ENCODE results near the gene MAPK14.

Gene MAPK14

GRCh38 chr6:36136034-36136433 is 108.4 kb downstream of the MAPK14 start:
- no peak for DNase-seq (ENCODE audit: low read depth in 2 of 2)

GRCh38 chr6:36136551-36136950 is 108.9 kb downstream of the MAPK14 start:
- DNase-seq (ENCODE audit: low read depth in 2 of 2), result no peak

DNA sequence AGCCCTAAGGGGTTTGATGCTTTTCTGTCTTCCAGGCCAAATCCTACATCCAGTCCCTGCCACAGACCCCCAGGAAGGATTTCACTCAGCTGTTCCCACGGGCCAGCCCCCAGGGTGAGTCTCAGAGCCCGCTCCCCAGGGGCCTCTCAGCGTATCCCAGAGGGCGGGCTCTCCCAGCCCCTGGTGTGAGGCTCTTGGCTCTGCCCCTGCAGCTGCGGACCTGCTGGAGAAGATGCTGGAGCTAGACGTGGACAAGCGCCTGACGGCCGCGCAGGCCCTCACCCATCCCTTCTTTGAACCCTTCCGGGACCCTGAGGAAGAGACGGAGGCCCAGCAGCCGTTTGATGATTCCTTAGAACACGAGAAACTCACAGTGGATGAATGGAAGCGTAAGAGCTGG is 111.1 kb downstream of the MAPK14 start:
- no peak for DNase-seq (ENCODE audit: low read depth in 2 of 2)

GRCh38 chr6:36139431-36139830 is 111.8 kb downstream of the MAPK14 start:
- DNase-seq (ENCODE audit: low read depth in 2 of 2), result no peak

GRCh38 chr6:36139991-36140710 is 112.5 kb downstream of the MAPK14 start:
- DNase-seq (ENCODE audit: low read depth in 2 of 2), result no peak

DNA sequence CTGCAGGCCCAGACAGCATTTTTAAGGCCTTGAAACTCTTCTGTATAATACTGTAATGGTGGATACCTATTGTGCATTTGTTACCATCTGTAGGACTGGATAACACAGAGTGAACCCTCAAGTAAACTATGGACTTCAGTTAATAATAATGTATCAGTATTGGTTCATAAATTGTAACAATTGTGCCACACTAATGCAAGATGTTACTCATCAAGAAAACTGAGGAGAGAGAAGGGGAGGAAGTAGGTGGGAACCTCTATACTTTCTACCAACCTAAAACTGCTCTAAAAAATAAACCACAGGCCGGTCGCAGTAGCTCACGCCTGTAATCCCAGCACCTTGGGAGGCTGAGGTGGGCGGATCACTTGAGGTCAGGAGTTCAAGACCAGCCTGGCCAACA is 113.5 kb downstream of the MAPK14 start:
- no peak for DNase-seq (ENCODE audit: low read depth in 2 of 2)

DNA sequence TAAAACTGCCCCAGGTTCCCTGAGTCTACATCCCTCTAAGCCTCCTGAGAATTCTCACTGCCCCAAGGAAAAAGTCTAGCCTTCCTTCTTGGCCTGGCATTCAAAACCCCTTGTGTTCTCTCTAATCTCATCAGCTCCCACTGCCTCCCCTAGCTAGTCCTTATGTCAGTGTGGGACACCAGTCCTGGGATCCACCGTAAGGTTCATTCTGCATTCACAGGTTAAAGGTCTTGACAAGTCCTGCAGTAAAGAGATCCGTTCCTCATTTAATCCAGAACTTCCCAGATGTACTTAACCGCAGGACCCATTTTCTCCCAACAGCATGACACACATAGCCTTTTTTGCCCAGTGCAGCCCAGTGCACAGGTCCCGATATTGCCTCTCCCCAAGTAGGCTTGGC is 114.4 kb downstream of the MAPK14 start:
- no peak for DNase-seq (ENCODE audit: low read depth in 2 of 2)

DNA sequence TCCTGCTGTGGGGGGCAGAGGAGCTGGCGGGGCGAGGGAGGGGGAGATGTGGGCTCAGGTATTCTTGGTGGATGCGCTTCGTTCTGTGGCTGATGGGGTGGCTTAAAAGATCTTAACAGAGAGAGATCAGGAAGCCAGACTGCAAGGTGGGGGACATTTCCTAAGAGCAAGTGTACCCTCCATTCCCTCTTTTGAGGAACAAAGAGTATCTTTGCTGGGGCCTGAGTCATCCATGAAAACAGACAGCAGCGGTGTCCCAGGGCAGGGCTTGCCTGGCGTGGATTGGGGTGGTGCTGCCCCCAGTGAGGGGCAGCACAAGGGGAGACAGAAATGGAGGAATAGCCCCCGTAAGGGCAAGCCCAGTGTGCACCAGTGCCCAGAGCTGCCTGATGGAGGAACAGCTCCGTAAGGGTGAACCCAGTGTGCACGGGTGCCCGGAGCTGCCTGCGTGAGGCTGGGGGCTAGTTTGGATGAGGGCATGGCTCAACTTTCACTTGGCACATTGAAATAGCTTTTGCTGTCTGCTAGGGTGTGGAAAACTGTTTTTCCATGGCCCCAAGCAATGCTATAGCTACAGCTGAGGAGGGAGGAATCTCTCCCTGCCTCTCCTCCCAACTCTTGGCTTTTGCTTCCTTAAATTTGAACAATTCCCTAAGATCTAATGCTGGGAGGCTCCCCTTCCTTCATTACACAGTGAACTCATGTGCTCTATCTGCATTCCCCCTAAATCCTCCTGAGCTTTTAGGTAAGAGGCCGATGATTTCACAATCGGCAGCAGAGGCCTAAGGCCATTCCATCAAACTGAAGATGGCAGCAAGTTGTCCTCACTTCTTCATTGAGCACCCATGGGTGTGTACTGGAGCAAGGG is 115.6 kb downstream of the MAPK14 start:
- no peak for DNase-seq (ENCODE audit: low read depth in 2 of 2)

- no peak for DNase-seq (ENCODE audit: low read depth in 2 of 2)
Observed at GRCh38 chr6:36145495-36145894, 117.9 kb downstream of the MAPK14 start.

GRCh38 chr6:36147294-36147693 is 119.7 kb downstream of the MAPK14 start:
- DNase-seq (ENCODE audit: low read depth in 2 of 2), result no peak

DNA sequence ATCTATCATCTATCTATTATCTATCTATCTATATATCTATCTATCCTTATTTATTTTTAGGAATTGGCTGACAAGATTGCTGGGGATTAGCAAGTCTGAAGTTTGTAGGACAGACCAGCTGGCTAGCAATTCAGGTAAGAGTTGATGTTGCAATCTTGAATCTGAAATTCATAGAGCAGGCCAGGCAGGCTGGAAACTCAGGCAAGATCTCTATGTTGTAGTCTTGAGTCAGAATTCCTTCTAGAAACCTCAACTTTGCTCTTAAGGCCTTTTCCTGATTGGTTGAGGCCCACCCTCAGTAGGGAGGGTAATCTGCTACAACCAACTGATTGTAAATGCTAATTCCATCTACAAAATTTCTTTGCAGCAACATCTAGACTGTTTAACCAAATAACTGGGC is 121.9 kb downstream of the MAPK14 start:
- no peak for DNase-seq (ENCODE audit: low read depth in 2 of 2)

- no peak for DNase-seq (ENCODE audit: low read depth in 2 of 2)
Observed at GRCh38 chr6:36150283-36150682, 122.7 kb downstream of the MAPK14 start.

- DNase-seq (ENCODE audit: low read depth in 2 of 2), result no peak
Observed at GRCh38 chr6:36154286-36154685, 126.7 kb downstream of the MAPK14 start.

DNA sequence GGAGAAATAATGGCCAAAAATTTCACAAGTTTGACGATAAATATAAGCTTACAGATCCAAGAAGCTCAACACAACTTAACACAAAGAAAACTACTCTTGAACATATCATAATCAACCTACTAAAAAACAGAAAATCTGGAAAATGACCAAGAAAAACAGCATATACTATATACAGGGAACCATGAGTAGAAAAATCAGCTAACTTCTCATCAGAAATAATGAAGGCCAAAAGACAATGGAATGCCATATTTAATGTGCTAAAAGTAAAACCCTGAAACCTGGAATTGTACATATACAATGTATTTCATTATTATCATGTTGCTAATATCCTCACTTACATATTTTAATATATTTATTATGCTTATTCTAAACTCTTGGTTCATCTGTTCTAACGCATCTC is 128.1 kb downstream of the MAPK14 start:
- no peak for DNase-seq (ENCODE audit: low read depth in 2 of 2)

DNA sequence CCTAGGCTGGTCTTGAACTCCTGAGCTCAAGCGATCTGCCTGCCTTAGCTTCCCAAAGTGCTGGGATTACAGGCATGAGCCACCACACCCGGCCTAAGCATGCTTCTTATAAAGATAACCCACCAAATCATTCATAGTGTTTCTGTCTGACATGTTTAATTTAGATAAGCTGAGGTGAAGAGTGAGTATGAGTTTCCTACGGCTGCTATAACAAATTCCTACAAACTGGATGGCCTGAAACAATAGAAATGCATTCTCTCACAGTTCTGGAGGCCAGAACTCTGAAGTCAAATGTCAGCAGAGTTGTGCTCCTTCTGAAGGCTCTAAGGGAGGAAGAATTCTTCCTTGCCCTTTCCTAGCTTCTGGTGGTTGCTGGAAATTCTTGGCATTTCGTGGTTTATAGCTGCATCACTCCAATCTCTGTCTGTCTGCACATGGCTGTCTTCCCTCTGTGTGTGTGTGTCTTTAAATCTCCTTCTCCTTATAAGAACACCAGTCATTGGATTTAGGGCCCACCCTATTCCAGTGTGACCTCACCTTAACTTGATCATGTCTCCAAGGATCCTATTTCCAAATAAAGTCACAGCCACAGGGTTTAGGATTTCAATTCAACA is 132.6 kb downstream of the MAPK14 start:
- no peak for DNase-seq (ENCODE audit: low read depth in 2 of 2)
